GM19463 (cell line): Measurements from ENCODE around the gene FBXW7.
A peak's percentile ranks its signal among the peaks of the same experiment; 100 is the strongest.

Experiments used
- ATAC-seq: cut with Tn5 transposase; IDR thresholded peaks from one replicate; pipeline ENCODE4 v1.9.1; 2021; ENCODE audit warnings: mild to moderate bottlenecking, moderate library complexity; ENCODE audit not compliant: unreplicated experiment

FBXW7 gene

DNA sequence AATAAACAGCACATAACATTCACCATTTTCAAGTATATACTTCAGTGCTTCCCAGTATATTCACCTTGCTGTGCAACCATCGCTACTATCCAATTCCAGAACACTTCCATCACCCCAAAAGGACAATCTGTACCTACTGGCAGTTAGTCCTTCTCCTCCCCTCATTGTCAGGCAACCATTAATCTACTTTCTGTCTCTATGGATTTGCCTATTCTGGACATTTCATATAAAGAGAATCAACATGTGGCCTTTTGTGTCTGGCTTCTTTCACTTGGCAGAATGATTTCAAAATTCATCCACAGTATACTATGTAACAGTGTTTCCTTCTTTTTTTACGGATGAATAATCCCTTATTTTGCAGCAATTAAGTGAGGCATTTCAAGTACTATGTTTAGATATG, 189.4 kb downstream of the FBXW7 start:
- no peak for ATAC-seq

DNA sequence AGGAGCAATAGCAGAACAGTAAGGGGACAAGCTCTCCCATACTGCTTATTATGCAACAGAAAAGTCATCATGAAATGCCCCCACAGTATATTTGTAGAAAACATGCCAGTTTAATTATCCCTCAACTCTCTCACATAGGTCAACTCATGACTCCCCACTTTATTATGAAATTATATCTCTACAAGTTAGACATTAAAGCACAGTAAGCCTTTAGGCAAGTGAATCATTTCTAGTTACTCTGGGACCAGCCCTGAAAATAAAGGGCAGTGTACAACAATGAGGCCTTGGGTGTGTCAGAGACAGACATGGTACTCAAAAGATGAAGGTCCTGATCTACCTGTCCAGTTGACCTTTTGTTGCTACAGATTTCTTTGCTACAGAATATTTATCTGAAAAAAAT, 191.9 kb downstream of the FBXW7 start:
- no peak for ATAC-seq

DNA sequence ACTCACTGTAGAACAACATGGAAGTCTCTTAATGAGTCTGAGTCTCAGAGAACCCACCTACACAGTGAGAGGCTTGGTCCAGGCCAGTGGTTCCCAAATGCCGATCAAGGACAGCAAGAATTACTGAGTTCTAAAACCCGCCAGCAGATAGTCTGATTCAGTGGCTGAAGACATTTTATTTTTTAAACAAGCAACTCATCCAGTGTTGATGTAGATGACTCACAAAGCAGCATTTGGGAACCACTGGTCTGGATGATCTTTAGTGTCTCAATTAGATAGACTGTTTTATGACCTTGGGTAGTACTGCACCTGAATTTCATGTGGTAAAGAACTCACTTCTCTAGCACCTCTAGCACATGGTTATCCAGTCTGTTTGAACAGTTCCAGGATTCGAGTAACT, 193.6 kb downstream of the FBXW7 start:
- ATAC-seq: no peak

DNA sequence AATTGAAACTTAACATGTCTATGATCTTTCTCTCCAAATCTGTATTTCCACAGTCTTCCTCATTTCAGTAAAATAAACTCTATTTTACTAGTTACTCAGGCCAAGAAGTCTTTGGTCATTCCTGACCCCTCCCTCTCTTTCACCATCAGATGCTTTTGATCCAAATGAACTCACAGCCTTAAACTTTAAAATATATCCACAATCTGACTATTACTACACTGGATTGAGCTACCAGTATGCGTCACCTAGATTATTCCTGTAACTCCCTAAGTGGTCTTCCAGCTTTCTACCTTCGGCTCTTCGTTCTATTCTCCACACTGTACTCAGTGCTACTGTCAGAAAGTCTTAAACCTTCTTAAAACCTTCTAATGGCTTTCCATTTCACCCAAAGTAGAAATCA, 195.1 kb downstream of the FBXW7 start:
- ATAC-seq: no peak

DNA sequence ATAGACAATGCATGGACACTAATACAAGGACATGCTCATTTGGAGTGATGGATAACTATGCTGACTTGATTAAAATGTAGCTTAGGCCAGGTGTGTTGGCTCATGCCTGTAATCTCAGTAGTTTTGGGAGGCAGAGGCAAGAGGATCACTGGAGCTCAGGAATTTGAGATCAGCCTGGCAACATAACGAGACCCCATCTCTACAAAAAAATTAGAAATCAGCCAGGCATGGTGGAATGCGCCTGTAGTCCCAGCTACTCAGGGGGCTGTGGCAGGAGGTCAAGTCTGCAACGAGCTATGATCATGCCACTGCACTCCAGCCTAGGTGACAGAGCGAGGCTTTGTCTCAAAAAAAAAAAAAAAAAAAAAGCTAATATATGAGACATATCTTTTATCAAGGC, 196.3 kb downstream of the FBXW7 start:
- no peak for ATAC-seq

DNA sequence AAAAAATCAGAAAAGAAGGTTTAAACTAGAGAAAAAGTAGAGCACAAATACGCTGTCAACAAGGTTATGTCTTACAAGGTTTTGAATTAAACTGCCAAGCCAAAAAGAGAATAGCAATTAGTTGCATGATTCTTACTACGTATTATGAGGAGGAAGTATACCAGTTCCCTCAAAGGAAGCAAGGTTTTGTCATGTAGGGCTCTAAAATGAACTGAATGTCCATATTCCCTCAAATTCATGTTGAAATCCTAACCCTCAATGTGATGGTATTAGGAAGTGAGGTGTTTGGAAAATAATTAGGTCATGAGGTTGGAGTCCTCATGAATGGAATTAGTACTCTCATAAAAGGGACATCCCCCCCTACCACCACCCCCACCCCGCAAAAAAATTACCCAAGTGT, 201.0 kb downstream of the FBXW7 start:
- ATAC-seq: no peak

DNA sequence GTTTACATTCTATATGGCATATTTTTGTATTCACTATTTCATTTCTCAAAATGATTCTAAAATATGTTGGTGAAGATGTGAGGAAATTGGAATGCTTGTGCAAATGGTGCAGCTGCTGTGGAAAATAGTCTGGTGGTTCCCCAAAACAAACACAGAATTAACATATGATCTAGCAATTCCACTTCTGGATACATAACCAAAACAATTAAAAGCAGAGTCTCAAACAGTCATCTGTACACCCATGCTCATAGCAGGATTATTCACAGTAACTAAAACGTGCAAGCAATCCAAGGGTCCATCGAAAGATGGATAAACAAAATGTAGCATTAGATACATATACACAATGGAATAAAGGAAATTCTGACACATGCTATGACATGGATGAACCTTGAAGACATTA, 204.8 kb downstream of the FBXW7 start:
- no peak for ATAC-seq

DNA sequence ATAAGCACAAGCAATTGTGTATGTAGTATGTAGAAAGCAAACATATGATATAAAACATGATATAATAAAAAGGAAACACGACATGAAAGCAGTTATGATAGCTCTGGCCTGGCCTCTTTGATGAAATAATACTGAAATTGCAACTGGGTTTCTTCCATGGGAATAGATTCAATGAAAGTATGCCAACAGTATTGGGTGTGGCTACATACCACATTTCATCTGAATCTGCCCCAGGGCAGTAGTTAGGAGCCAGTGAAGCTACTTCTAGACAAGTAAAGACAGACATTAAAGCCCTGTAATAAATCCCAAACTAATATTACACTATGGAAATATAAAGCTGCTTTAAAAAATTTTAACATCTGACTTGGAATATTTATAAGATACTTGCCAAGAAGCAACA, 207.3 kb downstream of the FBXW7 start:
- no peak for ATAC-seq

DNA sequence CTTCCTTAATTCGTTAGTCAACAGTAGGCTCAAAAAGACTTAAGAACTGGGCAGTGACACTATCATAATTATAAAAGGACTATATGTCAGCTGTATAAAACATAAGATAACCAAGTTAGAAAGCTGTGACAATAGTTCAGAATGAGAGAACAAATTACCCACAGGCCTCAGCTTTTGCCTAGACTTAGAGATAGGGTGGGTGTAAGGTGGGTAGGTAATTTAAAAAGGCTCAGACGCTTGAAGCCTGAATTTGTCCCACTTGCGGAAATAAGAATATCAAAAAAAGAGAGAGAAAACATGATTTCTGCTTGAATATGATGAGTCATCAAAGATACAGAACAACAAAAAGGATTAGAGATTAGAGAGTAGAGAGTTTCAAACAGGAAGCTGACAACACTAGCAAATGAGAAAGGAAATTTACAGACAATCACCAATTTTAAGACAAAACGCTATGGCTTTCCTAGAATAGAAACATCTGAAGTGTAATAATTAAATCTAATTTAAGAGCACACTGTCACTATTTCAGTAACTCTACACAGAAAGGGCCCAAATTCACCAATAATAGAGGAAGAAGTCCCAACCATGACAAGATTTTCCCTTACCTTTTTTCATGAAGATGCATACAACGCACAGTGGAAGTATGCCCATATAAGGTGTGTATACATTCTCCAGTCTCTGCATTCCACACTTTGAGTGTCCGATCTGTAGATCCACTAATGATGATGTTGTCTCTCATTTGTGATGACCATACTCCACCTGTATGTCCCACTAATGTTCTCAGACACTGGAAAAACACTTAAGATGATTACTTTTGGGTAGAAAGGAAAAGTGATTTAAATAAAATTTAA, 208.1 kb downstream of the FBXW7 start:
- no peak for ATAC-seq

DNA sequence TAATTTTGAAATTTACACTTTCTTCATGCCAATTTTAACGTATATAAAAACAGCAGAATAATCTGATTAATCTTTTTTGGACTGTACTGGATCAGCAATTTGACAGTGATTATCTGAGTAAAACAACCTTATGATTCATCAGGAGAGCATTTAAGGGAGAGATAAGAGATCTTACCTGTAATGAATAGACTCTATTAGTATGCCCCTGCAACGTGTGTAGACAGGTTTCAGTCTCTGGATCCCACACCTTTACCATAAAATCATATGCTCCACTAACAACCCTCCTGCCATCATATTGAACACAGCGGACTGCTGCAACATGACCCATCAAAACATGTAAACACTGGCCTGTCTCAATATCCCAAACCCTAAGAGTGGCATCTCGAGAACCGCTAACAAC, 210.1 kb downstream of the FBXW7 start:
- ATAC-seq: no peak

DNA sequence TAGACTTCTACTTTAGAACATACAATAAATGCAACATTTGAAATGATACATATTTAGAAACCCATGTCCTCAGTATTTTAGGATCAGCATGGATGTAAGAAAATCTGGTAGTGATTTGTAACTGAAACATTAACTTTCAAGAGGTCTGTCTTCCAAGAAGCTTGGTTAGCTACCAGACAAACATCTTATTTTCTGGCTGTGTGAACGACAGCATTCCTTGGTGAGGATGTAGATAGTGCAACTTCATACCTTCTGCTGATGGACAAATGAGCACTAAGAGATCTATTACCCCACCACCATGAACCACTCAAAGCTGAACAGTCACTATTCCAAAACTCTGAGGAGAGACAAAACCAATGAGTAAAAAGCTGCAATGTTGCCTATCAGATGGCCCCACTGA, 212.7 kb downstream of the FBXW7 start:
- ATAC-seq: no peak

DNA sequence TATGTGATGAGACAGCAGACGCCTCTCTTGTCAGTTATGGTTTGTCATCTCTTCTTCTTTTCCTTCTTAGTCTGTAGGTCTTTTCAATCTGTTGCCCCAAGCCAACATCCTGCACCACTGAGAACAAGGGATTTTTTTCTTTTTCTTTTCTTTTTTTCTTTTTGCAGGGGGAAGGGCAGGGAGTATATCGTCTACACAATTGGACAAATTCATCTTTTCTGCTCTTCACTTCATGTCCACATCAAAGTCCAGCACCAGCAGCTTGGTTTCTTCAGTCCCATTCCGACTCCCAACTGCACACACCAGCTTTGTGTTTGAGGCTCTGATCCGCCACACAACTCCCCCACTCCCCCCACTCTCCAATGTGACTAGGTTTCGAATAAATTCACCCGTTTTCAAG, 213.2 kb downstream of the FBXW7 start:
- ATAC-seq: no peak

DNA sequence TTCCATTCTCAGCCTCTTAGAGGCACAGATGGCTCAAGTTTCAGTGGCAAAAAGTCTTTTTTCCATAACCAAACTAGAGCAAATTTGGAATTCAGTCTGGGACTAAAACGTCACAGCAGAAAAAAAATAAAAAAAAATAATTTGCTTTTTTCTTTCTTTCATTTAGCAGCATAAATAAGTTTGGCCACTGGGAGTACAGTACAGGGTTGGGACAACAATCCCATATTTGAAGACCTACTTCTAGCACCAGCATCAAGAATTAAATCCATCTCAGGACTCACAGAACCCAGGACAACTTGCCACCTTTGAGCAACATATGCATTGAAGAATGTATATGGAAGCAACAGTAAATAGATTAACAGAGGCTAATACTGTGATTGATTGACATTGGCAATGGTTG, 214.0 kb downstream of the FBXW7 start:
- no peak for ATAC-seq

DNA sequence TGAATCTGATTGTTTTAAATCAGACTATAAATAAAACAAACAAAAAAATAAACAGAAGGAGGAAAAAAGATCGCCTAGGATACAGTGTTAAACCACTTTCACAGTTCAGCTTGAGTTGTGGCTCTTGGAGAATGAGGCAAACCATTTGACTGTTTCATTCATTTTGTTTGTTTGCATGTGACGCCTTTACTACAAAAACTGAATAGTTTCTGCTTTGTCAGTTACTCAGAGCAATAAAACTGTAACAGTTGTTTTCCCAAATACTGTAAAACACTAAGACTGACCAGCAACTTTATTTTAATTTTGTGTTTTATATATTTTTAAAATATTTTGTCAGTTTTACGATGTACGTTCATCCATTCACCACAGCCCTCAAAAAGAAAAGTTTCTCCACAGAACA, 214.5 kb downstream of the FBXW7 start:
- ATAC-seq: no peak

DNA sequence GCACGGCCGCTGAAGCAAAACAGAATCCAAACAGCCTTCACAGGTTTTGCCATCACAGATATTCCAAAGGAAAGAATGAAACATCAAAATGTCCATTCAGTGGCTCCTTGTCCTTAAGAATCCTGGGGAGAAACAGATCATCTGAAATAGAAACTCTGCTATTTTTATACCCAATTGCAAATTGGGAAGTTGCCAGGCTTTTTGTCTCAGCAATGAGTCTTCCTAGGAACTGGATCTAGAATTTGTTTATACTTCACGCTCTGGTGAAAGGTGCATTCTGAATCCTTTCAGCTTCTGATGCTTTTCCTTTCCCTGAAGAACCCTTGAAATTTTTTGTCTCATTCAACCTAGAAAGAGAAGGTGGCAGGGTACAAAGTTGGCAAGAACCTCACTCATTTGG, 218.9 kb downstream of the FBXW7 start:
- ATAC-seq: no peak

DNA sequence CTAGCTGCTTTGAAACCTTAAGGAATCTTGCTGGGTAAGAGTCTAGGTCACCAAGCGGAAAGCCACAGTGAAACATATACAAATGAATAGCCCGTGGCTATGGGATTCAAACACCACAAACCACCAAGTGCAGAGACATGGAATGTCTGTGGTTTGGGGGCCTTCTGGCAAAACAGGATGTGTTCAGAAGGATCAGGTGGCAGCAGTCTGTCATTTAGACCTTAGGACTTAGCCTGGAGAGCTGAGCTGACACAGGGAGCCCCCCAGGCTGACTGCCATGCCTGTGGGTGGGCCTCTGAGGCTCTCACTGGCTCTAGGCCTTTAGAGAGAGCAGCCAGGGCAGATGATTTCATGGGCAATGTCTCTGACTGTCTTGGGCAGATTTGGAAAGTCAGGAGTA, 225.6 kb downstream of the FBXW7 start:
- ATAC-seq: peak; percentile 50

DNA sequence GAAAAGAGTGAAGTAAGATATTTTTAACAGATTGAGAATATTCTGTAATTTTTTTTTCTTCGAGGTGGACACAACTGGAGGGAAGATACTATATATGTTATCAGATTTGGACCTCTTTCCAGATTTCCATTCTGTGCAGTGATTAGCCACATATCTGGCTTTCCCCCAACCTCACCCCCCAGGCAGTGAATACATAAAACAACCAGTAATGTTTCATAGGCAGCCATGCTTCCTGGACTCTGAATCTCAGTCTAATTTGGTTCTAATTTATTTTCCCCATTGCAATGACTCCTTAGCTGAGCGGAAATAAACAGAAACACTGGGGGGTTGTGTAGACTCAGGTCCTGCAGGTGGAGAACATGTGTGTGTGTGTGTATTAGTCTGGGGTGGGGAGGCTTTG, 226.5 kb downstream of the FBXW7 start:
- no peak for ATAC-seq

DNA sequence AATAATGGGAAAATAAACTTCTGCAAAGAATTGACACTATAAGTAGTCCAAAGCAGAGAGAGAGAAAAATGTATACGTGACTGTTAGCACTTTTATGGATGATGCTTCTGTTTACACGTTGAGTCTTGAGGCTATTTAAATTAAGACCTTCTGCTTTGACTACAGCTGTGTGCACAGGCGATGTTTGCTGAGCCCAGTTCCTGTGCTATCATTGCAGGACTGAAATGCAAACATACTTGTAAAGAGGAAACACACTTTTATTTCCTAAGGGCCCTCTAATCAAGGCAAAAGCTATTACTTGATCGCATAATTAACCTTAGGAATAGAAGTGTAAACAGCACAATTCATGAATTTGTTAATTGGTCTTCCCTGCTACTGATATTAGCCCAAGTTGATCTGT, 226.9 kb downstream of the FBXW7 start:
- no peak for ATAC-seq

DNA sequence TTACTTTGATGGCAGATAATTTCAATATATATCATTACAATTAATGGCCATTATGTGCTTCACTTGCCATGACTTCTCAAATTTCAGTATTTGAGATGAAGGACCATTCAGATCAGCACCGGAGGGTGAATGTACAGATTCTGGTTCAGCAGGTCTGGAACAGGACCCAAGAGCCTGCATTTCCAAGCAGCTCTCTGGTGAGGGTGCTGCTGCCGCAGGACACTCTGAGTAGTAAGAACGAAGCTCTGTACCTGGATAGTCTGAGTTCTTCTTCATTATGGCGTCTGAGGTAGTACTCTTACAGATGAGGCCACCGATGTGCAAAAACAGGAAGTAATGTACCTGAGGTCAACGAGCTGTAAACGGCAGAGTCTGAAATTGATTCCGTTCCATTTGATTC, 228.2 kb downstream of the FBXW7 start:
- ATAC-seq: no peak

DNA sequence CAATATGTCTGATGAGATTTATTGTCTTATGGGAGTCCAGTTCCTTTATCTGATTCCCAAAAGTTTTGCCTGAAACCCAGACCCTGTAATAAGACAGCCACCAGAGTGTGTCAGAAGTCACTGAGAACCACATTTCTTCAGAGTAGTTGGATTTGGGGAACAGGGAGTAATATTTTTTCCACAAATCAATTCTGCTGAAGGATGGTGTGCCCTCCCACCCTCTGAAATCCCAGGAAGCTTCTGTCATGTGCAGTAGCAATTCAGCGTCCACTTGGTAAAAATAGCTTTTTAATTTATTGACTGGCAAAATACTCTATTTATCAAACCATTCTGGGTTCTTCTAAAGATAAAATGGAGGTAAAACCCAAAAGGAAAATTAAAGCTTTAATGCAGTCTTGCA, 229.4 kb downstream of the FBXW7 start:
- no peak for ATAC-seq

DNA sequence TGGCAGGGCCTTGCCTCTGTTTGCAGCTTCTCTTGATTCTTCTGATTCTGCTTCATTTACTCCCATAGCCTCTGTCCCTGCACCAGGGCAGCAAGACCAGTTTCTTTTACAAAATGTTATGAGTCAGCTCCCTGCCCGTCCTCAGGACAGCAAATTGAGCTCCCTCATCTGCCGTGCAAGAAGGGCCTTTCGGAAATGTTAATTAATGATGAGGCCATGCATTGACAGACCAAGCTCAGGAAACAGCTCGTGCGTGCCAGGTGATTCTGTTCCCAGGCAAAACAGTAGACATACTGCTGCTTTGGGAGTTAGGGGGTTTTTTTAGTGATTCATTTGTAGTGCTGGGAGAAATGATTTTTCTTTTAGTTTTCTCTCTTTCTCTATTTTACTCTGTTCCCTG, 231.7 kb downstream of the FBXW7 start:
- peak; percentile 90 for ATAC-seq

DNA sequence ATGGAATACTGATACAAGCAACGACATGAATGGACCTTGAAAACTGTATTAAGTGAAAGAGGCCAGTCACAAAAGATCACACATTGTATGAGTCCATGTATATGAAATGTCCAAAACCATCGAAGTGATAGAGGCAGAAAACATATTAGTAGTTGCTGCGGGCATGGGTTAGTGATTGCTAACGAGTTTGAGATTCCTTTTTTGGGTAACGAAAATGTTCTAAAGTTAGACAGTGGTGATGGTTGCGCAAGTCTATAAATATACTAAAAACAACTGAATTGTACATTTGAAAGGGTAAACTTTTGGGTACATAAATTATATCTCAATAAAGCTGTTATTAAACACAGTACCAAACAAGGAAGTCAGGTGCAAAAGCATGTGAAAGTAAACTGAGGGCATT, 234.5 kb downstream of the FBXW7 start:
- no peak for ATAC-seq

DNA sequence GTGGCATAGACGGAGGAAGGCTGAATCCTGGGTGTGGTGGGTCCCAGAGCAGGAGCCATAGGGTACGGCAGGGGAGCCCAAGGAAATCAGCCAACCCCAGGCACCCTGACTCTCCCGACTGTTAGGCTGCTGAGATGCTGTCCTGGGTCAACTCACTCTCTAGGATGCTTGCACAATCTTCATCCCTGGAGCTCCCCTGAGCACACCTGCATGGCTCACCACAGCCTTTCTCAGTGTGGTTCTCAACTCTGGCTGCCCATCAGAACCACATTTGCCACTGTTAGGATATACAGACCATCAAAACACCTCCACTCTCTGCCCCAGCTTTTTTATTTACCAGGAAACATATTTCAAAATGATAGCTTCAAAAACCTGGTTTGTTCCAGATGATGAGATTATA, 236.3 kb downstream of the FBXW7 start:
- ATAC-seq: no peak
